ENCODE data around the gene RPL3.

RPL3 gene

DNA sequence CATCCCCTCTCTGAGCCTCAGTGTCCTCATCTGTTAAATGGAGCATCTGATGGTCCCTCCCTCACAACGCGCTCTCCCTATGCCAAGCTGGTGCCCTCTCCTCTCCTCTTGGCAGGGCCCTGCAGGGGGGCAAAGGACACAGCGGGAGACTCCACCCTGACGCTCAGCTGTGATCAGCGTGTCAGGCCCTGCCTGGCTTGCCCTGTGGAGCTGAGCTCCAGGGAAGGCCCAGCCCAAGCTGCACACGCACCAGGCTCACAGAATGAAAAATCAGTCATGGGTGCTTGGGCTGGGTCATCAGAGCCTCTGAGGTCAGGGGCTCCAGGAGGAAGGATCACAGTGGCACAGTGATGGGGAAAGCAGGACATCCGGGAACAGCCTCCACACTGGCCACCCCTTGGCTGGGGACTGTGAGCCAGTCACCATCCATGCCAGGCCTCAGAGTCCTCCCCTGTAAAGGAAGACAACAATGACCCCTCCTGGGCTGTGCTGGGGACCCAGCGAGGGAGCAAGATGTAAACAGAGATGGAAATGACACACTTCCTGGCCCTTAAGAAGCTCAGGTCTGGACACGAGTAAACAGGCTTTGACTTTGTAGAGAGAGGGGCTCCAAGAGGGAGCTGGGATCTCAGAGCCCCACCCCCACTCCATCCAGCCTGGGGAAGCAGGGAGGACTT is 36.6 kb downstream of the RPL3 start:
- DNase-seq (ENCODE audit: low read depth): no peak

DNA sequence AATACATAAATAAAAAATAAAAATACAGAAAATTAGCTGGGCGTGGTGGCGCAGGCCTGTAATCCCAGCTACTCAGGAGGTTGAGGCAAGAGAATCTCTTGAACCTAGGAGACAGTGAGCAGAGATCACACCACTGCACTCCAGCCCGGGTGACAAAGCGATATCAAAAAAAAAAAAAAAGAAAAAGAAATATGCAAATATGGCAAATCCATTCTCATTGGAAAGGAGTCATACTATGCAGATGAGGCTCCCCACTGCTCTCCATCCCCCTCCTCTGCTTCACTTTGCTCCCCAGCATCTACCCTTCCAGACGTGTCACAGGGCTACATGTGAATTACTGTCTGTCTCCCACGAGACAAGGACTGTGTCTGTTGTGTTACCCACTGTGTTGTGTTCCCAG is 38.3 kb downstream of the RPL3 start:
- DNase-seq (ENCODE audit: low read depth): no peak

DNA sequence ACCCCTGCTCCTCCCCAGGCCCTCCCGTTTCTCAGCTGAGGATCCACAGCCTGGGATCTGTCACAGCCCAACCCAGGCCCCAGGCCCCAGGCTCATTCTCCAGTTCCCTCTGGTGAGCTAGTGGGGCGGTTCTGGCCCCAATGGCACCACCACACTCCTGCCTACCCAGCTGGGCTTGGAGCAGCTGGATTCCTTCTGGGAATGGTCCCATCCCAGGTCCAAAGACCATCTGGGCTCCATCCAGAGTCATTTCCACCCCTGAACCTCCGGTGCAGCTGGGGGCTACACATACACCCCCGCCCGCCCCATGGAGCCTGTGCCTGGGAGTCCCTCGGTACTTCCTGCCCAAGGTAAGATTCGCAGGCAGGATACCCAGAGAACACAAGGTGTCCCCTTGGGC is 39.2 kb downstream of the RPL3 start:
- no peak for DNase-seq (ENCODE audit: low read depth)

GRCh38 chr22:39279170-39279850 is 40.1 kb downstream of the RPL3 start:
- DNase-seq (ENCODE audit: low read depth): no peak

GRCh38 chr22:39278040-39278439 is 41.4 kb downstream of the RPL3 start:
- DNase-seq (ENCODE audit: low read depth): no peak

DNA sequence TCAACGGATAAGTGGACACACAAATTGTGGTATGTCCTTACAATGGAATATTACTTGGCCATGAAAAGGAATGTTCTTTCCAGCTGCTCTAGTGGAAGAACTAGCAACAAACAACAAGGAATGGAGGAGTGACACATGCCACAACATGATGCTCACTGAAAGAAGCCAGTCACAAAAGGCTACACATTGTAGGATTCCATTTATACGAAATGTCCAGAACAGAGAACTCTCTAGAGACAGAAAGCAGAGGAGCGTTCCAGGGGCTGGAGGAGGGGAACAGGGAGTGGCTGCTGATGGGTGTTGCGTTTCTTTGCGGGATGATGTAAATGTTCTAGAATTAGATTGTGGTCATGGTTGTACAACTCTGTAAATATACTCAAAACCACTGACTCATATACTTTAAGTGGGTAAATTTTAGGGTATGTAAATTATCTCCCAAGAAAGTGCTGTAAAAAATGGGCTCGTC is 42.2 kb downstream of the RPL3 start:
- DNase-seq (ENCODE audit: low read depth): no peak

- DNase-seq (ENCODE audit: low read depth): no peak
Observed at GRCh38 chr22:39276440-39277141, 42.8 kb downstream of the RPL3 start.

- DNase-seq (ENCODE audit: low read depth): no peak
Observed at GRCh38 chr22:39275814-39276439, 43.5 kb downstream of the RPL3 start.

DNA sequence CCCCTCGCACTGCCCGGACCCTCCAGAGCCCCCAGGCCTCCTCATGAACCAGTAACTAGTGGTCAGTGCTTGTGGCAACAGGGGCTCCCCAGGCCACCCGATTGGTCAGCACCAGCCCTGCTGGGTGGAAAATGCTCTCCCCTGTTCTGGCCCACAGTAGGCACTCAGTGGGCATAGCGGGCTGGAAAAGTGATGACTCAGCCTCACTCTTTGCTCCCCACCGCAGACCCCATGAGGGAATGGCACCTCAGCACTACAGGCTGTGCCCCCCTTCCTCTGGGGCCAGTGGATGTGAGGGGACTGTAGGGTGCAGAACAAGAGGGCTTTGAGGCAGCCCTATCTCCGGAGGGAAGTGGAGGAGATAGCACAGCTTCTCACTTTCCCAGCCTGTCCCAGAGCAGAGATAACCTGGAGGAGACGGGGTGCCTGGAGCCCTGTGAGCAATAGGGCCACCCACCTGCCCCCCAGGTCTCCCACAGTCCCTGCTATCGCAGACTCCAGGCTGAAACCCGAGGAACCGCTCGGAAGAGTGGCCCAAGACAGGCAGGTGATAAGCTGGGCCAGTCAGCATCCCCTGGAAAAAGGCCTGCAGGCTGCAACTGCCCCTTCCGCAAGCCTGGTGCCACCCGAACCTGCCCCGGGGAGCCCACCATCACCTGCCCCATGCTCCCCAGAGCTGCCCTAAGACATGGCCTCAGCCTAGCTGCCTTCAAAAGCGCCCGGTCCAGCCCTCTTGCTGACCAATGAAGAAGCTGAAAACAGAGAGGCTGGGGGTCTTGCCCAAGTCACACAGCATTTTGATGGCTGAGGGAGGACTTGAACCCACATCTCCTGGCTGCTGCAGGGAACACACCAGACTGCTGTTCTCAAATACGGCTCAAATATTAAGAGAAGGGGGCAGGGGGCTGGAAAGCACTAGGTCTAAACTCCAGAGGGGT is 45.2 kb downstream of the RPL3 start:
- no peak for DNase-seq (ENCODE audit: low read depth)

DNA sequence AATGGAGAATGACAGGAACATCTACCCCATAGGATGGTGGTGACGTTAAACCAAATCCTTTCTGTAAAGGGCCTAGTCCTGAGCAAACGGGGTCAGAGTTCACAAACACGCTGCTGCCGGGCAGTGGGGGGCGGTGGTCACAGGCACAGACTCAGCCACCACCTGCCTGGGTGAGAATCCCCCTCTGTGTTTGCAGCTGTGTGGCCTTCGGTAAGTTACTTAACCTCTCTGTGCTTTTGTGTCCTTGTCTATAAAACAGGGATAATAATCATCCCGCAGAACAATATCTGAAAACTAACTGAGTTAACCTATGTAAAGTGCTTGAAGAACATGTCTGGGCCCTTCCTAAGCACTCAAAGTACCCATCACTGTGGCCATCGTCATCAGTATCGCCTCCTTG is 48.6 kb downstream of the RPL3 start:
- DNase-seq (ENCODE audit: low read depth): no peak

DNA sequence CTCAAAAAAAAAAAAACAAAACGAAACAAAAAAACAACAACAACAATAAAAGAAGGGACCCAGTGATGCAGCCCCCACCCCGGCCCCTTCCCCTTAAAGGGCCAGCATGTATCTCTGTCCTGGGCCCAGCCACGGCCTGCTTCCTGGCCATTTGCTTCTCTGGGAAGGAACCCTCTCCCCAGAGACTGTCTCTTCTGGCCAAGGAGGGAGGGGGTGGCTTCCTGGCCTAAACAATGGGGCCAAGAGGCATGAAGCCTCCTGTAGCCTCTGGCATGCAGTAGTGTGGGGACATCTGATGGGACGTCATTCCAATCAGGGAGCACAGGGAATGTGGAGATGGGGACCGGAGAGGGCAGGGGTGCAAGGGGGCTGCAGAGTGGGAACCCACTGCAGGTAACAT is 49.1 kb downstream of the RPL3 start:
- DNase-seq (ENCODE audit: low read depth): no peak

DNA sequence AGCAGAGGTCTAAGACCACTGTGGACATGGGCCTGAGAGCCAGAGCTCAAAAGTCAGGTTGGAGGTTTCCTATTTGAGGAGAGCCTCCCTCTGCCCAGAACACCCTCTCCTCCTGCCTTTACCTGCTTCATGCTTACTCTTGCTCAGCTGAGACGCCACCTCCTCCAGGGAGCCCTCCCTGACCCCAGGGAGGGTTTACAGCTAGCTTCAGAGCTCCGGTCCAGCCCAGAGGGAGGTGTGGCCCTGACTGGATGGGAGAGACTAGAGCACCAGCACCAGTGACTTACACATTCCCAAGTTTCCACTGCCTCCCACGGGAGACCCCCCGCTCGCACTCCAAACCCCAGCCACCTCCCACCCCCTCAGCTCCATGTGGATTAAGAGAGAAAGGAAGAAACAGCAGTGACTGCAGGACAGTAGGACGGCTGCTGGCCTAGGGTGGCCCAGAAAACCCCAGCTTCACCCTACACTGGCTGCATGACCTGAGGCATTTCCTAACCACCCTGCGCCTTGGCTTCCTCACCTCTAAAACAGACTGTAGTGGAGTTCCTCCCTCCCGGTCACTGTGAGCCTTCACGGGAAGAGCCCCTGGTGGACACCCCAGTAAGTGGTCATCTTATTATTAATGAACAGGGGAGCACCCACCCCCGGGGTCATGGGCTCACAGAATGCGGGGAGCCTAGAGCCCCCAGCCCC is 50.2 kb downstream of the RPL3 start:
- DNase-seq (ENCODE audit: low read depth): no peak

DNA sequence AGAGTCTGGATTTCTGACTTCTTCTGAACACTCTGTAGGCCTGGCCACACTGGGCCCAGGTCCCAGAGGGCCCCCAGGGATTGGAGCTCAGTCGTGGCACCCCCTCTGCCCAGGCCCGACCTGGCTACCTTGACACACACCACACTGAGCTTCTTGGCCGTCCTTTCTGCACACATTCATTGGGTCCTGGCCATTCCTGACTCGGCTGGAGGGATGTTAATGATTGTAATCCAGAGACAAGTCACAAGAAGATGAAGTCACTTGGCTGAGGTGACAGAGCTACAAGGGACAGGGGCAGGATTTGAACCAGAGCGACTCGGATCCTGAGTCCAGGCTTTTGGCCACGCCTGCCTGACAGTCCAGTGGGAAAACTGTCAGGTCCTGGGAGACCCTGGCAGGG is 50.8 kb downstream of the RPL3 start:
- no peak for DNase-seq (ENCODE audit: low read depth)

- no peak for DNase-seq (ENCODE audit: low read depth)
Observed at GRCh38 chr22:39267974-39268373, 51.4 kb downstream of the RPL3 start.

DNA sequence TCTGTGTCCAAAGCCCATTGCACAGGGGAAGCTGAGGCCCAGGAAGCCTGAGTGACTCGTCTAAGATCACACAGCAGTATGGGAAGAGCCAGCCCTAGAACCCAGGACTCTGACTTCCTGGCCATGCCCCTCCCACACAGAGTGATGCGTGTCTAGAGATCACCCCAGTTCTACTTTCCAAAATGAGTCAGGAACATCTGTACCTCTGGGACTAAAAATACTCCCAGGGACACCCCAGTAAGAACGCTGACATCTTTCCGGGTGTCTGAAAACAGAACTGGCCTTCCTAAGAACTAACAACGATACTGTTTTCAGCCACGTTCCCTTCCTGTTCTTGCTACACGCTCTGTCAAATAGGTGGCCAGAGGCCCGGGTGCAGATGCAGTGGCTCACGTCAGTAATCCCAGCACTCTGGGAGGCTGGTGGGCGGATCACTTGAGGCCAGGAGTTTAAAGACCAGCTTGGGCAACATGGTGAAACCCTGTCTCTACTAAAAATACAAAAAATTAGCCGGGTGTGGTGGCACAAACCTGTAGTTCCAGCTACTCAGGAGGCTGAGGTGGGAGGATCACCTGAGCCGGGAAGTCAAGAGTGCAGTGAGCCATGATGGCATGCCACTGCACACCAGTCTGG is 52.9 kb downstream of the RPL3 start:
- DNase-seq (ENCODE audit: low read depth): no peak

GRCh38 chr22:39265143-39265886 is 54.1 kb downstream of the RPL3 start:
- DNase-seq (ENCODE audit: low read depth): no peak

GRCh38 chr22:39264349-39265038 is 54.9 kb downstream of the RPL3 start:
- no peak for DNase-seq (ENCODE audit: low read depth)

DNA sequence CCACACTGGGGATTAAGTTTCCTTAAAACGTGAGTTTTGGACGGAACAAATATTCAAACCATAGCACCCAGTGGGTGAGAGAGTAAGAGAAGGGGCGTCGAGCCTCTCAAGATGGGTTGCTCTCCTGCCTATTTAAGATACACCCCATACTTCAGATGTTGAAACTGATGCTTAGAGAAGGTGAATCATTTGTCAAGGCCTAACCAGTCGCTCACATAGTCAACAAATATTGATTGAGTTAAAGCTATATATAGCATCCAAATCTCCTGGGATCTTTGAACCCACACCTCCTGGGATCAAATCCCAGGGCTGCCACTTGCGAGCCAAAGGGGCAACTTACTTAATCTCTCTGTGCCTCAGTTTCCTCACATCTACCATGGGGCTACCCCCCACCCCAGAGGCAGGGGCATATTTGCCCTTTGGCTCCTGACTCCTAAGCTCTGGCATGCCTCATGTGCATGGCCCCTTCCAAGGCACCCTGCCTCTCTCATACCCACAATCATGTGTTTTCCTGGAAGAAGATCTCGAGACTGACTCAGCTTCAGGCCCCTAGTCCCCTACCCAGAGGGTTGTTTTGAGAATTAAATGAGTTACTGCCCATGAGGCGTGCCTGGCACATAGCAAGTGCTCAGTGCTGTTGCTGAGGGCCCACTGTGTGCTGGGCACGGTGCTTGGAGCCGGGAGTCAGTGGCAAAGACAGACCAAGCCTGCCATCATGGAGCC is 55.6 kb downstream of the RPL3 start:
- DNase-seq (ENCODE audit: low read depth): no peak
